Testis (tissue), 3 donors: ENCODE data around the gene DIAPH1. TPM values are rescaled to one million over a fixed set of nuclear protein-coding genes. Genes with fewer than 3 reads are reported as not detected.
A peak's percentile ranks its signal among the peaks of the same experiment; 100 is the strongest.

Source experiments
- DNase-seq: peaks from one replicate; pipeline ENCODE4 v3.0.0-alpha.2; 2019
- H3K27ac ChIP-seq, 2 donors: fragments of 200-600 bp; sonication (generic); one replicate each; pipeline ENCODE4 v1.5.1; 2019
- H3K27me3 ChIP-seq: fragments of 200-600 bp; sonication (generic); one replicate; pipeline ENCODE4 v1.5.1; 2019
- H3K36me3 ChIP-seq: fragments of 200-600 bp; sonication (generic); one replicate; pipeline ENCODE4 v1.5.1; 2017; ENCODE audit warnings: low read depth; ENCODE audit errors: missing control alignments
- H3K4me1 ChIP-seq: fragments of 200-600 bp; sonication (generic); one replicate; pipeline ENCODE4 v1.5.1; 2019
- H3K4me3 ChIP-seq, 2 donors: fragments of 200-600 bp; sonication (generic); one replicate each; pipeline ENCODE4 v1.5.1; 2017 to 2019
- H3K9me3 ChIP-seq: fragments of 200-600 bp; sonication (generic); one replicate; pipeline ENCODE4 v1.5.1; 2017
- POLR2A ChIP-seq: fragments of 450-650 bp; IDR thresholded peaks from one replicate; pipeline ENCODE4 v1.6.1; 2017; ENCODE audit warnings: antibody characterized with exemption, mild to moderate bottlenecking, moderate library complexity
- WGBS, 2 donors: methylation state at CpG; one replicate each; pipeline ENCODE4 v1.1.5; 2018; 5-methylcytosine and 5-hydroxymethylcytosine counted together
- intact Hi-C: fragments of 100-400 bp; cut with DNase I; formaldehyde crosslinking; loops from one replicate; pipeline ENCODE4 v1.15.1; 2023; ENCODE audit warnings: low total_unique reads
- polyA plus RNA-seq: library from polyadenylated mRNA; stranded (reverse); fragments of 350-450 nt; fragmentation: Illumina TruSeq; extraction: RNeasy Lipid Tissue Mini Kit (QIAGEN cat#74804); gene quantifications from one replicate; pipeline ENCODE4 v1.2.3, GENCODE V29; 2014; ENCODE audit warnings: low read depth, low replicate concordance; ENCODE audit not compliant: insufficient read depth
- total RNA-seq, 2 donors: library from RNA; depleted of rRNA; stranded (reverse); fragments of >200 nt; gene quantifications; one replicate each; pipeline ENCODE4 v1.2.3, GENCODE V29; 2016
- TF ChIP-seq, protein P1 (sequence below), 3 experiments: fragments of 450-650 bp in 2 of 3; fragments of 200-600 bp in 1 of 3; sonication (generic) in 1 of 3; IDR thresholded peaks; one replicate each; pipeline ENCODE4 v1.5.1; 2016 to 2019; ENCODE audit warnings: antibody characterized with exemption in 3 of 3, mild to moderate bottlenecking in 2 of 3, moderate library complexity in 1 of 3

The DIAPH1 gene
- total and polyA plus RNA-seq, 3 donors from 2014 or later = 53.7 to 77.5 (median 58.2) TPM

DNA sequence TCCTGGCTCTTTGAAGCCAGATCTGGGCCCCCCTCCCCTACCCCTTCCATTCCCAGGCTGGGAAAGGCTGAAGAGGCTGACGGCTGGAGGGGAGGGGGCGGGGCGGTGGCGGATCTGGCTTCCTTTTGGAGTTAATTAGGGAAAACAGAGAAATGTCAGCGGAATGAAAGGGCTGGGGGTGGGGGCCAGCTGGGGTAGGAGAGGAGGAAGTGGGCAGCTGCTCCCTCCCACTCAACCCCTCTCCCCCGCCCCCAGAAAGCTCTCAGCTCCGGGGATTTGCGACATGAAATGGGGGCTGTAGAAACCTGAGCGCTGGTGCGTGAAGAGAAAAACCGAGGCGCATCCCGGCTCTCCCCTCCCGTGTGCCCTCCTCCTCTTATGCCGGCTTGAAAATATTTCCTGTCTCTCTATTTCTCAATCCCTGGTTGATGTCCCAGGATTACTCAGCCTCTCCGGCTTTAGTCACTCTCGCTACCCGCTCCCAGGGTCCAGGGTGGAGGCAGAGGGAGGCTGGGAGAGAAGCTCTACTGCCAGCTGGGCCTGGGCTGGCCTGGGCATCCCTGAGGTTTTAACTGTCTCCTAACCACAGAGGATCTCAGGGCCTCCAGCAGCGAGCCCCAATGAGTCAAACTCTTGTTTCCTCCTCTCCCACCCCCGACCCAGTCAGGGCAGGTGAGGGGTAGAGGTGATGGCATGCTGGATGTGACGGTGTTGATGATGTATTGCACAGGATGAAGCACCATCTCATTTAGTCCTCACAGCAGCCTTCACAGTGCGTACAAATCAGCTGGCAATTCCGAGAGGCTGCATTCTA, 109.8 kb downstream of the DIAPH1 start:
- no peaks in the 10 kb centered on the region for H3K9me3 ChIP-seq
- H3K4me3 ChIP-seq = no peak overlapping the region
- TF ChIP-seq, protein P1, sequence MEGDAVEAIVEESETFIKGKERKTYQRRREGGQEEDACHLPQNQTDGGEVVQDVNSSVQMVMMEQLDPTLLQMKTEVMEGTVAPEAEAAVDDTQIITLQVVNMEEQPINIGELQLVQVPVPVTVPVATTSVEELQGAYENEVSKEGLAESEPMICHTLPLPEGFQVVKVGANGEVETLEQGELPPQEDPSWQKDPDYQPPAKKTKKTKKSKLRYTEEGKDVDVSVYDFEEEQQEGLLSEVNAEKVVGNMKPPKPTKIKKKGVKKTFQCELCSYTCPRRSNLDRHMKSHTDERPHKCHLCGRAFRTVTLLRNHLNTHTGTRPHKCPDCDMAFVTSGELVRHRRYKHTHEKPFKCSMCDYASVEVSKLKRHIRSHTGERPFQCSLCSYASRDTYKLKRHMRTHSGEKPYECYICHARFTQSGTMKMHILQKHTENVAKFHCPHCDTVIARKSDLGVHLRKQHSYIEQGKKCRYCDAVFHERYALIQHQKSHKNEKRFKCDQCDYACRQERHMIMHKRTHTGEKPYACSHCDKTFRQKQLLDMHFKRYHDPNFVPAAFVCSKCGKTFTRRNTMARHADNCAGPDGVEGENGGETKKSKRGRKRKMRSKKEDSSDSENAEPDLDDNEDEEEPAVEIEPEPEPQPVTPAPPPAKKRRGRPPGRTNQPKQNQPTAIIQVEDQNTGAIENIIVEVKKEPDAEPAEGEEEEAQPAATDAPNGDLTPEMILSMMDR (IDR thresholded peaks at IDR 0.05) = no peak
- no peak for TF ChIP-seq POLR2A
- H3K27ac ChIP-seq = peak overlapping the region in 1 of 2 donors; percentile 71
- no peaks in the 10 kb centered on the region for H3K27me3 ChIP-seq
- intact Hi-C loops = no loop called here
- H3K4me1 ChIP-seq = peaks cover 18% of the 10 kb centered on the region
- H3K36me3 ChIP-seq = no peaks in the 10 kb centered on the region
- DNase-seq = no peak
- 32 to 48% methylated on average over 21 to 23 of the region's 23 CpGs for WGBS, 2 donors

DNA sequence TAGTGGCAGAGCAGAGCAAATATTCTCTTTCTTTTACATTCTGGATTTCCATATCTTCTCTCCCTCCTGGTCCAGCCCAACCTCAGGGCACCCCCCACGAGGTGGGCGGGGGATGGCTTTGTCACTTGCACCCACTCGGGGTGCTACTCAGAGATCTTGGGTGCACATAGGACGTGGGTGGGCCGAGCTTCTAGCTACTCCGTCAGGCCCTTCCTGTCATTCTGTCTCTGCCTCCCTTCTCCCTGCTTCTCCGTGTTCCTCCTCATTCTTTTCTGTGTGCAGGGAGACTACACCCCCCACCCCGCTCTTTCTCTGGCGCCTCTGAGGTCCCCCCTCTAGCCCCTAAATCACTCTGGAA, 110.4 kb downstream of the DIAPH1 start:
- Histone ChIP-seq H3K4me3 (no peak overlapping the region), H3K27ac (peak overlapping the region; percentile 27 to 71), H3K36me3 (no peaks in the 10 kb centered on the region), H3K27me3 (no peaks in the 10 kb centered on the region), H3K9me3 (no peaks in the 10 kb centered on the region), H3K4me1 (peaks cover 14% of the 10 kb centered on the region)
- 26 to 51% methylated on average over 9 of the region's 9 CpGs for WGBS, 2 donors
- DNase-seq = no peak
- intact Hi-C loops = no loop called here
- TF ChIP-seq, protein P1 (IDR thresholded peaks at IDR 0.05) = no peak
- TF ChIP-seq POLR2A = no peak

DNA sequence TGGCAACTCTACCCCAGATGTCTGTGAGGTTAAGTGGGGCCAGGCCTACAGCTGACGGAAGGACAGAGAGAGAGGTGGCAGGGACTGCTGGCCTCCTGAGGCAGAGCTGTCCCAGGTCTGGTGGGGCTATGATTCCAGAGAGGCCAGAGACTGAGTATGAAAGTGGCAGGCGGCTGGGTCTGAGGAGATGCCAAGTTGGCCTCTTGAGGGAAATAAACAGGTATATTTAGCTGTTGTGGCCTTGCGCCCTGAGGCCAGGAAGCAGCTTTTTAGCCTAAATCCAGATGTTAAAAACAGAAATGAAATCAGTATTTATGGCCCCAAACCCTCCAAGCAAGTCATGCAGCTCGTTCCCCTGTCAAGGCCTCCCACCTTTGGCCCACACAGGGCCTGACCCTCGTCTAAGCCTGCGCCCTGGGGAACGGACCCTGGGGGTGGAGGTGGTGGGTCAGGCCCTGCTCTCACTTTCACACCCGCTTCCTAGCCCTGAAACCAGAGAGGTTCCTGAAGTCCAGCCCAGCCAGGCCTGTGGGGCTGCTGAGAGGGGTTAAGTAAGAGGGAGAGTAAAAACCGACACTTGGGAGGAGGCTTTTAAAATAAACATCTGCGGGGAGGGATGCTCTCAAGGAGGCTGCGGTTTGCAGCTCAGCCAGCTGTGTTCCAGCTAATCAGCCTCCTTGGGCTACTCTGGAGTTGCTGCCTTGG, 111.3 kb downstream of the DIAPH1 start:
- Histone ChIP-seq H3K36me3 (no peaks in the 10 kb centered on the region), H3K27me3 (no peaks in the 10 kb centered on the region), H3K4me1 (peaks cover 14% of the 10 kb centered on the region), H3K4me3 (no peak overlapping the region), H3K9me3 (no peaks in the 10 kb centered on the region), H3K27ac (peak overlapping the region; percentile 27 to 71)
- intact Hi-C loops = no loop called here
- TF ChIP-seq POLR2A = no peak
- TF ChIP-seq, protein P1 (IDR thresholded peaks at IDR 0.05) = no peak
- peak; percentile 57 for DNase-seq
- WGBS, 2 donors = 41 to 52% methylated on average over 10 to 11 of the region's 11 CpGs

DNA sequence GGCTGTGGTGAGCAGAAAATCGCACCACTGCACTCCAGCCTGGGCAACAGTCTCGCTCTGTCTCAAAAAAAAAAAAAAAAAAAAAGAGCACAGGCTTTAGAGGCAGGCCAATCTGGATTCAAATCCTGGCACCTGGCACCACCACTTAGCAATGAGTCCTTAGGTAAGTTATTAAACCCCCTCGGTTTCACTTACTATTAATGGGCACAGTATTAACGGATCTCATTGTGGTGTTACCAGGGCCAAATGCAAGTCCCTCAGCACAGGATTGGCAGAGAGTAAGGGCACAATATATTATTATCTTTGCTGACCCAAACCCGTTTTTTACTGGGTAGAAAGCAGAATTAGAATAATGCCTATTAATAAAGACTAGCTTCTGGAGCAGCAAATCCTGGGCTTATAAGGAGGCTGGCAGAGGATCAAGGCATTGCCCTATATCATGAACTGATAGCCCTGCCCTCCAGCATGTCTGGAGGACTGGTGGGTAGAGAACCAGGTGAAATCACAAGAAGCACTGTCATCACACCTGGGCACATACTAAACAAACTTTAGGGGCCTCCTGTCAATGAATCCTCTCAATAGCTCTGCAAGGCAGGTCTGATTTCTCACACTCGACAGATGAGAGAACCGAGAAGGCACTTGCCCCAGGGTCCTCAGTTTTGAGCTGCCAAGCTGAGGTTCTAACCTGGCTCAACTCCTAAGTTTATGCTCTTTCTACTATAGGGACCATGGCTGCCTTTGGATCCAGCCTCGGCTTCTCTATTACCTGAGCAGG, 112.2 kb downstream of the DIAPH1 start:
- H3K9me3 ChIP-seq = no peaks in the 10 kb centered on the region
- intact Hi-C loops = no loop called here

More for the DNA sequence above, 112.2 kb downstream of the DIAPH1 start:
- Histone ChIP-seq H3K36me3 (no peaks in the 10 kb centered on the region), H3K27me3 (no peaks in the 10 kb centered on the region), H3K4me3 (no peak overlapping the region), H3K27ac (peak overlapping the region in 1 of 2 donors; percentile 71), H3K4me1 (peaks cover 14% of the 10 kb centered on the region)
- 82 to 84% methylated on average over 8 of the region's 8 CpGs for WGBS, 2 donors
- TF ChIP-seq, protein P1 (IDR thresholded peaks at IDR 0.05) = no peak
- TF ChIP-seq POLR2A = no peak
- DNase-seq = no peak
